ENCODE results near the gene SGSH.

- TF ChIP-seq, protein P1, sequence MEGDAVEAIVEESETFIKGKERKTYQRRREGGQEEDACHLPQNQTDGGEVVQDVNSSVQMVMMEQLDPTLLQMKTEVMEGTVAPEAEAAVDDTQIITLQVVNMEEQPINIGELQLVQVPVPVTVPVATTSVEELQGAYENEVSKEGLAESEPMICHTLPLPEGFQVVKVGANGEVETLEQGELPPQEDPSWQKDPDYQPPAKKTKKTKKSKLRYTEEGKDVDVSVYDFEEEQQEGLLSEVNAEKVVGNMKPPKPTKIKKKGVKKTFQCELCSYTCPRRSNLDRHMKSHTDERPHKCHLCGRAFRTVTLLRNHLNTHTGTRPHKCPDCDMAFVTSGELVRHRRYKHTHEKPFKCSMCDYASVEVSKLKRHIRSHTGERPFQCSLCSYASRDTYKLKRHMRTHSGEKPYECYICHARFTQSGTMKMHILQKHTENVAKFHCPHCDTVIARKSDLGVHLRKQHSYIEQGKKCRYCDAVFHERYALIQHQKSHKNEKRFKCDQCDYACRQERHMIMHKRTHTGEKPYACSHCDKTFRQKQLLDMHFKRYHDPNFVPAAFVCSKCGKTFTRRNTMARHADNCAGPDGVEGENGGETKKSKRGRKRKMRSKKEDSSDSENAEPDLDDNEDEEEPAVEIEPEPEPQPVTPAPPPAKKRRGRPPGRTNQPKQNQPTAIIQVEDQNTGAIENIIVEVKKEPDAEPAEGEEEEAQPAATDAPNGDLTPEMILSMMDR (IDR thresholded peaks at IDR 0.05; ENCODE audit: low read length): no peak
- no peak for TF ChIP-seq EZH2 (IDR thresholded peaks at IDR 0.05; ENCODE audit: borderline replicate concordance, low read length)
These were observed 30.5 kb downstream of the SGSH start for GRCh38 chr17:80189611-80190010.
